ENCODE results near the gene FEZ2. TPM values are rescaled to one million over a fixed set of nuclear protein-coding genes. Genes with fewer than 3 reads are reported as not detected.

Gene FEZ2
- total and polyA plus RNA-seq, 2 experiments from 2014 or later: 28.0 to 32.9 TPM

GRCh38 chr2:36523153-36523552, 74.8 kb downstream of the FEZ2 start:
- Histone ChIP-seq H2AFZ (no peak overlapping the region), H3K4me1 (ENCODE audit: insufficient read depth) (no peaks in the 10 kb centered on the region), H3K4me2 (no peak overlapping the region), H3K9me2 (ENCODE audit: insufficient read depth) (no peaks in the 10 kb centered on the region), H3K79me2 (replicated peaks; ENCODE audit: insufficient read depth) (no peaks in the 10 kb centered on the region), H3K36me3 (ENCODE audit: insufficient read depth) (peaks cover 33% of the 10 kb centered on the region; the same call in 1 of the 2 replicates), H3K4me3 (no peak overlapping the region), H3F3A (replicated peaks; ENCODE audit: low read depth) (no peaks in the 10 kb centered on the region), H4K20me1 (replicated peaks; ENCODE audit: insufficient read depth) (0 out of 2 replicates have a peak, but pooled peaks cover 5% of the 10 kb centered on the region), H3K27ac (ENCODE audit: low read depth) (no peak overlapping the region), H3K27me3 (ENCODE audit: insufficient read depth) (no peaks in the 10 kb centered on the region)
- peaks cover 40% of the 10 kb centered on the region for H3K36me3 Mint-ChIP-seq (ENCODE audit: low read depth)
- H3K4me1 Mint-ChIP-seq: no peaks in the 10 kb centered on the region; the same call in 2 of the 3 replicates
- ATAC-seq: no peak
- DNase-seq (ENCODE audit: low spot score): no peak
- no peak overlapping the region for H3K4me3 Mint-ChIP-seq
- no peaks in the 10 kb centered on the region for H3K9me3 Mint-ChIP-seq
- TF ChIP-seq ZNF114 (CRISPR knock-in tag; IDR thresholded peaks at IDR 0.05) (no peak), CREB1 (CRISPR knock-in tag; IDR thresholded peaks at IDR 0.05; ENCODE audit: low read depth) (no peak), POLR2AphosphoS5 (IDR thresholded peaks at IDR 0.05; ENCODE audit: low read depth) (no peak), ZNF331 (CRISPR knock-in tag; IDR thresholded peaks at IDR 0.05; ENCODE audit: low read depth) (no peak), EZH2 (IDR thresholded peaks at IDR 0.05; ENCODE audit: low read depth, unreplicated experiment) (no peak), NANOG (IDR thresholded peaks at IDR 0.05; ENCODE audit: borderline replicate concordance) (no peak), REST (IDR thresholded peaks at IDR 0.05; ENCODE audit: unreplicated experiment) (no peak), STAT1 (IDR thresholded peaks at IDR 0.05; ENCODE audit: unreplicated experiment) (no peak), EZH2phosphoT487 (IDR thresholded peaks at IDR 0.05; ENCODE audit: unreplicated experiment) (no peak), JUNB (IDR thresholded peaks at IDR 0.05; ENCODE audit: unreplicated experiment) (no peak)
- TF ChIP-seq, protein P1, sequence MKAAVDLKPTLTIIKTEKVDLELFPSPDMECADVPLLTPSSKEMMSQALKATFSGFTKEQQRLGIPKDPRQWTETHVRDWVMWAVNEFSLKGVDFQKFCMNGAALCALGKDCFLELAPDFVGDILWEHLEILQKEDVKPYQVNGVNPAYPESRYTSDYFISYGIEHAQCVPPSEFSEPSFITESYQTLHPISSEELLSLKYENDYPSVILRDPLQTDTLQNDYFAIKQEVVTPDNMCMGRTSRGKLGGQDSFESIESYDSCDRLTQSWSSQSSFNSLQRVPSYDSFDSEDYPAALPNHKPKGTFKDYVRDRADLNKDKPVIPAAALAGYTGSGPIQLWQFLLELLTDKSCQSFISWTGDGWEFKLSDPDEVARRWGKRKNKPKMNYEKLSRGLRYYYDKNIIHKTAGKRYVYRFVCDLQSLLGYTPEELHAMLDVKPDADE (IDR thresholded peaks at IDR 0.05): no peak
- TF ChIP-seq, protein P2, sequence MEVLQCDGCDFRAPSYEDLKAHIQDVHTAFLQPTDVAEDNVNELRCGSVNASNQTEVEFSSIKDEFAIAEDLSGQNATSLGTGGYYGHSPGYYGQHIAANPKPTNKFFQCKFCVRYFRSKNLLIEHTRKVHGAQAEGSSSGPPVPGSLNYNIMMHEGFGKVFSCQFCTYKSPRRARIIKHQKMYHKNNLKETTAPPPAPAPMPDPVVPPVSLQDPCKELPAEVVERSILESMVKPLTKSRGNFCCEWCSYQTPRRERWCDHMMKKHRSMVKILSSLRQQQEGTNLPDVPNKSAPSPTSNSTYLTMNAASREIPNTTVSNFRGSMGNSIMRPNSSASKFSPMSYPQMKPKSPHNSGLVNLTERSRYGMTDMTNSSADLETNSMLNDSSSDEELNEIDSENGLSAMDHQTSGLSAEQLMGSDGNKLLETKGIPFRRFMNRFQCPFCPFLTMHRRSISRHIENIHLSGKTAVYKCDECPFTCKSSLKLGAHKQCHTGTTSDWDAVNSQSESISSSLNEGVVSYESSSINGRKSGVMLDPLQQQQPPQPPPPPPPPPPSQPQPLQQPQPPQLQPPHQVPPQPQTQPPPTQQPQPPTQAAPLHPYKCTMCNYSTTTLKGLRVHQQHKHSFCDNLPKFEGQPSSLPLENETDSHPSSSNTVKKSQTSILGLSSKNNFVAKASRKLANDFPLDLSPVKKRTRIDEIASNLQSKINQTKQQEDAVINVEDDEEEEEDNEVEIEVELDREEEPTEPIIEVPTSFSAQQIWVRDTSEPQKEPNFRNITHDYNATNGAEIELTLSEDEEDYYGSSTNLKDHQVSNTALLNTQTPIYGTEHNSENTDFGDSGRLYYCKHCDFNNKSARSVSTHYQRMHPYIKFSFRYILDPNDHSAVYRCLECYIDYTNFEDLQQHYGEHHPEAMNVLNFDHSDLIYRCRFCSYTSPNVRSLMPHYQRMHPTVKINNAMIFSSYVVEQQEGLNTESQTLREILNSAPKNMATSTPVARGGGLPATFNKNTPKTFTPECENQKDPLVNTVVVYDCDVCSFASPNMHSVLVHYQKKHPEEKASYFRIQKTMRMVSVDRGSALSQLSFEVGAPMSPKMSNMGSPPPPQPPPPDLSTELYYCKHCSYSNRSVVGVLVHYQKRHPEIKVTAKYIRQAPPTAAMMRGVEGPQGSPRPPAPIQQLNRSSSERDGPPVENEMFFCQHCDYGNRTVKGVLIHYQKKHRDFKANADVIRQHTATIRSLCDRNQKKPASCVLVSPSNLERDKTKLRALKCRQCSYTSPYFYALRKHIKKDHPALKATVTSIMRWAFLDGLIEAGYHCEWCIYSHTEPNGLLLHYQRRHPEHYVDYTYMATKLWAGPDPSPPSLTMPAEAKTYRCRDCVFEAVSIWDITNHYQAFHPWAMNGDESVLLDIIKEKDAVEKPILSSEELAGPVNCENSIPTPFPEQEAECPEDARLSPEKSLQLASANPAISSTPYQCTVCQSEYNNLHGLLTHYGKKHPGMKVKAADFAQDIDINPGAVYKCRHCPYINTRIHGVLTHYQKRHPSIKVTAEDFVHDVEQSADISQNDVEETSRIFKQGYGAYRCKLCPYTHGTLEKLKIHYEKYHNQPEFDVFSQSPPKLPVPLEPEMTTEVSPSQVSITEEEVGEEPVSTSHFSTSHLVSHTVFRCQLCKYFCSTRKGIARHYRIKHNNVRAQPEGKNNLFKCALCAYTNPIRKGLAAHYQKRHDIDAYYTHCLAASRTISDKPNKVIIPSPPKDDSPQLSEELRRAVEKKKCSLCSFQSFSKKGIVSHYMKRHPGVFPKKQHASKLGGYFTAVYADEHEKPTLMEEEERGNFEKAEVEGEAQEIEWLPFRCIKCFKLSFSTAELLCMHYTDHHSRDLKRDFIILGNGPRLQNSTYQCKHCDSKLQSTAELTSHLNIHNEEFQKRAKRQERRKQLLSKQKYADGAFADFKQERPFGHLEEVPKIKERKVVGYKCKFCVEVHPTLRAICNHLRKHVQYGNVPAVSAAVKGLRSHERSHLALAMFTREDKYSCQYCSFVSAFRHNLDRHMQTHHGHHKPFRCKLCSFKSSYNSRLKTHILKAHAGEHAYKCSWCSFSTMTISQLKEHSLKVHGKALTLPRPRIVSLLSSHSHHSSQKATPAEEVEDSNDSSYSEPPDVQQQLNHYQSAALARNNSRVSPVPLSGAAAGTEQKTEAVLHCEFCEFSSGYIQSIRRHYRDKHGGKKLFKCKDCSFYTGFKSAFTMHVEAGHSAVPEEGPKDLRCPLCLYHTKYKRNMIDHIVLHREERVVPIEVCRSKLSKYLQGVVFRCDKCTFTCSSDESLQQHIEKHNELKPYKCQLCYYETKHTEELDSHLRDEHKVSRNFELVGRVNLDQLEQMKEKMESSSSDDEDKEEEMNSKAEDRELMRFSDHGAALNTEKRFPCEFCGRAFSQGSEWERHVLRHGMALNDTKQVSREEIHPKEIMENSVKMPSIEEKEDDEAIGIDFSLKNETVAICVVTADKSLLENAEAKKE (CRISPR knock-in tag; IDR thresholded peaks at IDR 0.05): no peak
- TF ChIP-seq, protein P3, sequence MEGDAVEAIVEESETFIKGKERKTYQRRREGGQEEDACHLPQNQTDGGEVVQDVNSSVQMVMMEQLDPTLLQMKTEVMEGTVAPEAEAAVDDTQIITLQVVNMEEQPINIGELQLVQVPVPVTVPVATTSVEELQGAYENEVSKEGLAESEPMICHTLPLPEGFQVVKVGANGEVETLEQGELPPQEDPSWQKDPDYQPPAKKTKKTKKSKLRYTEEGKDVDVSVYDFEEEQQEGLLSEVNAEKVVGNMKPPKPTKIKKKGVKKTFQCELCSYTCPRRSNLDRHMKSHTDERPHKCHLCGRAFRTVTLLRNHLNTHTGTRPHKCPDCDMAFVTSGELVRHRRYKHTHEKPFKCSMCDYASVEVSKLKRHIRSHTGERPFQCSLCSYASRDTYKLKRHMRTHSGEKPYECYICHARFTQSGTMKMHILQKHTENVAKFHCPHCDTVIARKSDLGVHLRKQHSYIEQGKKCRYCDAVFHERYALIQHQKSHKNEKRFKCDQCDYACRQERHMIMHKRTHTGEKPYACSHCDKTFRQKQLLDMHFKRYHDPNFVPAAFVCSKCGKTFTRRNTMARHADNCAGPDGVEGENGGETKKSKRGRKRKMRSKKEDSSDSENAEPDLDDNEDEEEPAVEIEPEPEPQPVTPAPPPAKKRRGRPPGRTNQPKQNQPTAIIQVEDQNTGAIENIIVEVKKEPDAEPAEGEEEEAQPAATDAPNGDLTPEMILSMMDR (conservative IDR thresholded peaks at IDR 0.05; ENCODE audit: low read depth in 2 of 2): no peak
- no peaks in the 10 kb centered on the region for H3K27me3 Mint-ChIP-seq (ENCODE audit: insufficient read depth, low read depth, poor library complexity)
- H3K27ac Mint-ChIP-seq: no peak overlapping the region

Measured in GM23338 (cell line).